Suprapubic skin (tissue), 3 donors: Measurements from ENCODE around the gene NBAS.

Experiments used
- POLR2A ChIP-seq, 2 donors: fragments of 450-650 bp; IDR thresholded peaks; one replicate each; pipeline ENCODE4 v1.6.1; 2017; ENCODE audit warnings: antibody characterized with exemption in 2 of 2, mild to moderate bottlenecking in 2 of 2, moderate library complexity in 2 of 2
- TF ChIP-seq, protein P1 (sequence below), 2 donors: fragments of 200-600 bp in 1 of 2; fragments of 450-650 bp in 1 of 2; sonication (generic) in 1 of 2; IDR thresholded peaks; one replicate each; pipeline ENCODE4 v1.5.1; 2016 to 2019; ENCODE audit warnings: antibody characterized with exemption in 2 of 2, mild to moderate bottlenecking in 1 of 2, moderate library complexity in 1 of 2

GRCh38 chr2:15460112-15460620, 101.0 kb downstream of the NBAS start:
- TF ChIP-seq, protein P1, sequence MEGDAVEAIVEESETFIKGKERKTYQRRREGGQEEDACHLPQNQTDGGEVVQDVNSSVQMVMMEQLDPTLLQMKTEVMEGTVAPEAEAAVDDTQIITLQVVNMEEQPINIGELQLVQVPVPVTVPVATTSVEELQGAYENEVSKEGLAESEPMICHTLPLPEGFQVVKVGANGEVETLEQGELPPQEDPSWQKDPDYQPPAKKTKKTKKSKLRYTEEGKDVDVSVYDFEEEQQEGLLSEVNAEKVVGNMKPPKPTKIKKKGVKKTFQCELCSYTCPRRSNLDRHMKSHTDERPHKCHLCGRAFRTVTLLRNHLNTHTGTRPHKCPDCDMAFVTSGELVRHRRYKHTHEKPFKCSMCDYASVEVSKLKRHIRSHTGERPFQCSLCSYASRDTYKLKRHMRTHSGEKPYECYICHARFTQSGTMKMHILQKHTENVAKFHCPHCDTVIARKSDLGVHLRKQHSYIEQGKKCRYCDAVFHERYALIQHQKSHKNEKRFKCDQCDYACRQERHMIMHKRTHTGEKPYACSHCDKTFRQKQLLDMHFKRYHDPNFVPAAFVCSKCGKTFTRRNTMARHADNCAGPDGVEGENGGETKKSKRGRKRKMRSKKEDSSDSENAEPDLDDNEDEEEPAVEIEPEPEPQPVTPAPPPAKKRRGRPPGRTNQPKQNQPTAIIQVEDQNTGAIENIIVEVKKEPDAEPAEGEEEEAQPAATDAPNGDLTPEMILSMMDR (IDR thresholded peaks at IDR 0.05) = no peak
- no peak for TF ChIP-seq POLR2A (IDR thresholded peaks at IDR 0.05)
